ENCODE results near the gene ABHD12. TPM values are rescaled to one million over a fixed set of nuclear protein-coding genes. Genes with fewer than 3 reads are reported as not detected.

ABHD12 gene
- total RNA-seq, 1 donor from 2014 or later = 29.0 TPM

- Mint-ChIP-seq H3K27me3 (ENCODE audit: low read depth) (no peaks in the 10 kb centered on the region), H3K36me3 (ENCODE audit: low read depth) (peaks cover 19% of the 10 kb centered on the region), H3K4me1 (ENCODE audit: low read depth) (peaks cover 2% of the 10 kb centered on the region), H3K4me3 (ENCODE audit: low read depth) (no peak overlapping the region), H3K9me3 (no peaks in the 10 kb centered on the region), H3K27ac (no peak overlapping the region)
- DNase-seq (ENCODE audit: low spot score) = no peak
- intact Hi-C loops (cut with micrococcal nuclease) = loop anchor here (10.0 kb wide), 1 partner anchor 296 kb away; the partner anchor contains the start of gene APMAP
Measured at GRCh38 chr20:25290646-25291431, 99.8 kb downstream of the ABHD12 start.

DNA sequence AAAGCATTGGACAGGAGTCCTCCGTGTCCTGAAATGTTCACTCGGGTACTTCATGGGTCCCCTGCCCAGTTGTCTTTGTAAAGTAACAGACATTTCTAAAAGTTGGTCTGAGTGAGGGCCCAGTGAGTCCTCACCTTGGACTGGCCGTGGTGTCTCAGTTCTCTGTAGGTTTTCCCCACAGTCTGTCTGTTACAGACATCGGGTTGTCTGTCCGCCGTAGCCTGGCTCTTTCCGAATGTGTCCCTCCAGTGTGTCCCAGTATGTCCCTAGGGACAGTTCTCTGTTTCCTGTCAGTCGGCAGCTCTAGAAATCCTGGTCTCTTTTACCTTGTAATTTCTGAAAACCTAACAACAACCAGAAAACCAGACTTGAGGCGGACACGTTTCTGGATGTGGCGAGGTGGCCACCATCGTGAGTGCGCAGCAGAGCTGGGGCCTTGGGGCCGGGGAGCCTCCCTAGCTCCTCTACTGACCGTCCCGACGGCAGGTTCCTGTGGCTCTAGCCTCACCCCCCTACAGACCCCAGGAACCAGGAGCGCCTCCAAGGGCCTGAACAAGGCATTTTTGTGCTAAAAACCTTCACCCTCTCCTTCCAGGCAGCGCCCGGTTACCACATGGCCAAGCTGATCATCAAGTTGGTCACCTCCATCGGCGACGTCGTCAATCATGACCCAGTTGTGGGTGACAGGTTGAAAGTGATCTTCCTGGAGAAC is 100.6 kb downstream of the ABHD12 start:
- DNase-seq (ENCODE audit: low spot score) = no peak
- H3K27me3 Mint-ChIP-seq (ENCODE audit: low read depth) = no peaks in the 10 kb centered on the region
- intact Hi-C loops (cut with micrococcal nuclease) = loop anchor here (10.0 kb wide), 1 partner anchor 295 kb away; the partner anchor contains the start of gene APMAP
- no peak overlapping the region for H3K27ac Mint-ChIP-seq
- H3K4me3 Mint-ChIP-seq (ENCODE audit: low read depth) = no peak overlapping the region
- peaks cover 2% of the 10 kb centered on the region for H3K4me1 Mint-ChIP-seq (ENCODE audit: low read depth)
- H3K36me3 Mint-ChIP-seq (ENCODE audit: low read depth) = peaks cover 25% of the 10 kb centered on the region
- no peaks in the 10 kb centered on the region for H3K9me3 Mint-ChIP-seq

- Mint-ChIP-seq H3K27me3 (ENCODE audit: low read depth) (no peaks in the 10 kb centered on the region), H3K9me3 (no peaks in the 10 kb centered on the region), H3K27ac (no peak overlapping the region), H3K36me3 (ENCODE audit: low read depth) (peaks cover 31% of the 10 kb centered on the region), H3K4me1 (ENCODE audit: low read depth) (no peaks in the 10 kb centered on the region), H3K4me3 (ENCODE audit: low read depth) (no peak overlapping the region)
- no peak for DNase-seq (ENCODE audit: low spot score)
- intact Hi-C loops (cut with micrococcal nuclease) = no loop called here
Measured at GRCh38 chr20:25288291-25289181, 102.1 kb downstream of the ABHD12 start.

- DNase-seq (ENCODE audit: low spot score) = no peak
- no peaks in the 10 kb centered on the region for H3K4me1 Mint-ChIP-seq (ENCODE audit: low read depth)
- H3K27ac Mint-ChIP-seq = no peak overlapping the region
- no peaks in the 10 kb centered on the region for H3K27me3 Mint-ChIP-seq (ENCODE audit: low read depth)
- no peaks in the 10 kb centered on the region for H3K9me3 Mint-ChIP-seq
- peaks cover 32% of the 10 kb centered on the region for H3K36me3 Mint-ChIP-seq (ENCODE audit: low read depth)
- intact Hi-C loops (cut with micrococcal nuclease) = no loop called here
- H3K4me3 Mint-ChIP-seq (ENCODE audit: low read depth) = no peak overlapping the region
Measured at GRCh38 chr20:25287631-25288290, 102.9 kb downstream of the ABHD12 start.

- intact Hi-C loops (cut with micrococcal nuclease) = no loop called here
- Mint-ChIP-seq H3K27ac (no peak overlapping the region), H3K9me3 (no peaks in the 10 kb centered on the region), H3K27me3 (ENCODE audit: low read depth) (no peaks in the 10 kb centered on the region), H3K4me1 (ENCODE audit: low read depth) (no peaks in the 10 kb centered on the region), H3K36me3 (ENCODE audit: low read depth) (peaks cover 37% of the 10 kb centered on the region), H3K4me3 (ENCODE audit: low read depth) (no peak overlapping the region)
- DNase-seq (ENCODE audit: low spot score) = no peak
Measured at GRCh38 chr20:25286917-25287316, 103.7 kb downstream of the ABHD12 start.

DNA sequence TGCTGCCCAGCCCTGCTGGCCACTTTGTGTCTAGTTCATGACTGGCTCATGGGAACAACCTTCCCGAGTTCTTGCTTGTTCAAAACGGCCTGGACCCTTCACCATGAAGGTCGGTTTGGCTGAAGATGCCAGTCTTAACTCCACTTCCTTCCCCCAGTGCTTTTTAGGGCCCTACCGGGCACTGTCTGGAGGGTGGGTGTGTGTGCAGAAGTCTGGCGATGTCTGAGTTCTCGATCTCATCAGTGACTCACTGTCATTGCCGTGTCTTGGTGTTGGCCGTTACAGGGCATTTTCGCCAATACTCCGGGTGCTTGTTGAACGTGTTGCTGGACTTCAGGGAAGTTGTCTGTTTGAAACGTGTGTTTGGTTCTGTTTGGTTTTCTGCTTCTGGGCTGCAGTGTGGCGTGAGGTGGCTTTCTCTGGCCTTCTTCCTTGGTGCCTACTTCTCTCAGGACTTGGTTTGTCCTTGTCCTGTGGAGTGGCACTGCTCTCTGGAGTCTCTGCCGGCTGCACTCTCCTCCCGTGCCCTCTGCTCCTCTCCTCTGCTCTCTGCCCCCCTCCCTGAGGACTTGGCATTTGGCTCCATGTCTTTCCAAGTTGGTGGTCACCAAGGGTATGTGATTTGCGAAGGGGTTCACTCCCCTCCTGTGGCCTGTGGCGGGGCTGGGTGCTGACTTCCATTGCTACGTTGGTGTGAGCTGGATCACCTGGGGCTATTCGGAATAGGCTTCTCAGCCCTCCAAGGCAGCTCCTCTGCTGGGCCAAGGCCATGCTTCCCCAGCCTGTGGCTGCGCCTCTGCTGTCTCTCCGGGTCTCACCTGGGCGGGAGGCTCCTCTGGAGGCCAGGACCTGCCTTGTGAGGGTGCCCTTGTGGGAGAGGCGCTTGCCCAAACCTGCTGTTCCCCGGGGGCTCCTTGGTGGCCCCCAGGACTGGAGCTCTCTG is 104.5 kb downstream of the ABHD12 start:
- intact Hi-C loops (cut with micrococcal nuclease) = no loop called here
- Mint-ChIP-seq H3K36me3 (ENCODE audit: low read depth) (peaks cover 37% of the 10 kb centered on the region), H3K4me1 (ENCODE audit: low read depth) (no peaks in the 10 kb centered on the region), H3K27ac (no peak overlapping the region), H3K4me3 (ENCODE audit: low read depth) (no peak overlapping the region), H3K9me3 (no peaks in the 10 kb centered on the region), H3K27me3 (ENCODE audit: low read depth) (no peaks in the 10 kb centered on the region)
- DNase-seq (ENCODE audit: low spot score) = no peak

- no peak overlapping the region for H3K27ac Mint-ChIP-seq
- intact Hi-C loops (cut with micrococcal nuclease) = no loop called here
- H3K4me1 Mint-ChIP-seq (ENCODE audit: low read depth) = no peaks in the 10 kb centered on the region
Measured at GRCh38 chr20:25285091-25285647, 105.5 kb downstream of the ABHD12 start.

DNA sequence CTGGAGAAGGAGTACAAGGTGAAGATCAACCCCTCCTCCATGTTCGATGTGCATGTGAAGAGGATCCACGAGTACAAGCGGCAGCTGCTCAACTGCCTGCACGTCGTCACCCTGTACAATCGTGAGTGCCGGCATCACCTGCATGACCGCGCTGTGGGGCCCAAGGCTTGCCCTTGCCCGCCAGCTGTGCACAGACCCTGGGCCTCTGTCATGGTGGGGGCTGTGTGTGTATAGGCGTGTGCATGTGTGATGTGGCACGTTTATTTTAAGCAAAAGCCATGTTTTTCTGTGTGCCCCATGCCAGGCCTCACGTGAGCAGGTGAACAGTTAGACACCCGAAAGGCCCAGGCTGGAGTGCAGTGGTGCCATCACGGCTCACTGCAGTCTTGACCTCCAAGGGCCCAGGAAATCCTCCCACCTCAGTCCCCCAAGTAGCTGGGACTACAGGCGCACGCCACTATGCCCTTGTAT is 106.5 kb downstream of the ABHD12 start:
- intact Hi-C loops (cut with micrococcal nuclease) = no loop called here
- H3K4me1 Mint-ChIP-seq (ENCODE audit: low read depth) = no peaks in the 10 kb centered on the region
- no peak overlapping the region for H3K4me3 Mint-ChIP-seq (ENCODE audit: low read depth)
- H3K27me3 Mint-ChIP-seq (ENCODE audit: low read depth) = no peaks in the 10 kb centered on the region
- H3K27ac Mint-ChIP-seq = no peak overlapping the region
- no peaks in the 10 kb centered on the region for H3K9me3 Mint-ChIP-seq
- DNase-seq (ENCODE audit: low spot score) = no peak
- H3K36me3 Mint-ChIP-seq (ENCODE audit: low read depth) = peaks cover 33% of the 10 kb centered on the region

More at GRCh38 chr20:25285091-25285647, 105.5 kb downstream of the ABHD12 start:
- H3K27me3 Mint-ChIP-seq (ENCODE audit: low read depth) = no peaks in the 10 kb centered on the region
- DNase-seq (ENCODE audit: low spot score) = no peak
- no peaks in the 10 kb centered on the region for H3K9me3 Mint-ChIP-seq
- peaks cover 37% of the 10 kb centered on the region for H3K36me3 Mint-ChIP-seq (ENCODE audit: low read depth)
- no peak overlapping the region for H3K4me3 Mint-ChIP-seq (ENCODE audit: low read depth)

DNA sequence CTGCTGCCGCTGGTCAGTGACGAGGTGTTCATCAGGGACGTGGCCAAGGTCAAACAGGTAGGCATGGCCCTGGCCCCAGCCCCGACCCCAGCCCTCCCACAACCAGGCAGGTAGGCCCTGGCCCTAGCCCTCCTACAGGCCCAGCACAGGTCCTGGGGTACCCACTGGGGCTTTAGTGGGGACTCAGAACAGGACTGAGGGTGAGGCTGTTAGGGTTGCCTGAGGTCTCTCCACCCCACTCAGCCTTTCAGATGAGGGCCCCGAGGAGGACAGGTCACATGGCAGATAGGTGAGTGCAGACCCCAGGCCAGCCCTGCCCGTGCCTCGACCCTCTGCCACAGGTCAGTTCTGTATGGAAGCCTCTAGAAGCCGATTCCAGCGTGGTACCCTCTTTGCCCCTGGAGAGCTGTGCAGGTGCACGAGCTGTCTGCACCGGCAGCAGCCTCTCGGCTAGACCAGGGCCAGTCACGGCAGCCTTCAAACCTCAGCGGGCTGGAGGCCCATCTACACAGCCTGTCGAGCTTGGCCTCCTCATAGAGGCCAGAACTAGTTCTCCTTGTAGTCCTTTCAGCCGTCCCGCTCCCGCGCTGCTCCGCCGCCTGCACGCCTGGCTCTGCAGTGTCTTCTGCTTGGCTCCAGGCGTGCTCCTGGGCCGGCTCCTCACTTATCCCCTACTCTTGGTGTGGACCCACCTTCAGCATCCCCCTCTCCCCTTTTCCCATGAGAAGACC is 107.2 kb downstream of the ABHD12 start:
- H3K9me3 Mint-ChIP-seq = no peaks in the 10 kb centered on the region
- no peaks in the 10 kb centered on the region for H3K4me1 Mint-ChIP-seq (ENCODE audit: low read depth)
- H3K36me3 Mint-ChIP-seq (ENCODE audit: low read depth) = peaks cover 33% of the 10 kb centered on the region
- H3K27me3 Mint-ChIP-seq (ENCODE audit: low read depth) = no peaks in the 10 kb centered on the region
- no peak overlapping the region for H3K4me3 Mint-ChIP-seq (ENCODE audit: low read depth)
- no peak for DNase-seq (ENCODE audit: low spot score)
- intact Hi-C loops (cut with micrococcal nuclease) = no loop called here
- H3K27ac Mint-ChIP-seq = no peak overlapping the region

- no peak for DNase-seq (ENCODE audit: low spot score)
- Mint-ChIP-seq H3K9me3 (no peaks in the 10 kb centered on the region), H3K27ac (no peak overlapping the region), H3K4me1 (ENCODE audit: low read depth) (no peaks in the 10 kb centered on the region), H3K27me3 (ENCODE audit: low read depth) (no peaks in the 10 kb centered on the region), H3K4me3 (ENCODE audit: low read depth) (no peak overlapping the region), H3K36me3 (ENCODE audit: low read depth) (peaks cover 33% of the 10 kb centered on the region)
- intact Hi-C loops (cut with micrococcal nuclease) = no loop called here
Measured at GRCh38 chr20:25282796-25283195, 107.8 kb downstream of the ABHD12 start.

Measured in activated T-helper 2 cell treated with anti-CD3 and anti-CD28 coated beads, Interferon-gamma antibody, Interleukin-2, Interleukin-4, amounts not matched to agents 10 μg/mL and 5 μg/mL and 100 μg/mL, durations not matched to agents 14 hours and 24 hours and 36 hours (primary cell).